ENCODE measurements around the gene TRHDE. TPM values are rescaled to one million over a fixed set of nuclear protein-coding genes. Genes with fewer than 3 reads are reported as not detected.

TRHDE gene
- total RNA-seq, 1 donor from 2014 or later: 5.6 TPM

DNA sequence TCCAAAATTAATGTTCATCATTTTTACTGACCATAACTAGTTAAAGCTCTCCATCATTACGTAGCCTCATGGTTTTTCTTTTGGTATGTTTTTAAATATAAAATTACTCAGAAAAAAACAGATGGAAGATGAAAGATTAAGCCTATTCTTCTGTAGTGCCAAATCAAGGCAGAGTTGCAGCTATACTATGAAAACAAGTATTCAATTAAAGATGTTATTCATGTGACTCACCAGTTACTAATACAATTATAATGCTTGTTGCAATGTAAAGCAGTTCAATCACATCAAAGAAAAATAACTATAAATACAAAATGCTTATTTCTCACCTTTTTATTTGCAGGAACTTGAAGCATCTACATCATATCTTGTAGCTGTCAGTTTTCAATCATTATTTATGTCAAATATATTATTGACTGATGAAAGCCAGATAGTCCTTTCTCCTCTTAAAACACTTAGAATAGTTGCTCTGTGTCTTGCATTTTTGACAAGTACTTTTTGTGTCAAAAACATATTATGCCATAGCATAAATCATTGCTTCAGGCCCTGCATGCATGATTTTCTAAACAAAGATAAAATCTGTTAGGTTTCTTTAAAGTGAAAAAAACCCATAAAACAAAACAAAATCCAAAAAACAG, 36.0 kb upstream of the TRHDE start:
- Histone ChIP-seq H3K27me3 (ENCODE audit: control insufficient read depth, insufficient read depth, low read length) (no peaks in the 10 kb centered on the region), H3K36me3 (ENCODE audit: control insufficient read depth, insufficient read depth, low read length) (no peaks in the 10 kb centered on the region), H3K4me3 (ENCODE audit: low read depth, low read length) (no peak overlapping the region)
- TF ChIP-seq, protein P1, sequence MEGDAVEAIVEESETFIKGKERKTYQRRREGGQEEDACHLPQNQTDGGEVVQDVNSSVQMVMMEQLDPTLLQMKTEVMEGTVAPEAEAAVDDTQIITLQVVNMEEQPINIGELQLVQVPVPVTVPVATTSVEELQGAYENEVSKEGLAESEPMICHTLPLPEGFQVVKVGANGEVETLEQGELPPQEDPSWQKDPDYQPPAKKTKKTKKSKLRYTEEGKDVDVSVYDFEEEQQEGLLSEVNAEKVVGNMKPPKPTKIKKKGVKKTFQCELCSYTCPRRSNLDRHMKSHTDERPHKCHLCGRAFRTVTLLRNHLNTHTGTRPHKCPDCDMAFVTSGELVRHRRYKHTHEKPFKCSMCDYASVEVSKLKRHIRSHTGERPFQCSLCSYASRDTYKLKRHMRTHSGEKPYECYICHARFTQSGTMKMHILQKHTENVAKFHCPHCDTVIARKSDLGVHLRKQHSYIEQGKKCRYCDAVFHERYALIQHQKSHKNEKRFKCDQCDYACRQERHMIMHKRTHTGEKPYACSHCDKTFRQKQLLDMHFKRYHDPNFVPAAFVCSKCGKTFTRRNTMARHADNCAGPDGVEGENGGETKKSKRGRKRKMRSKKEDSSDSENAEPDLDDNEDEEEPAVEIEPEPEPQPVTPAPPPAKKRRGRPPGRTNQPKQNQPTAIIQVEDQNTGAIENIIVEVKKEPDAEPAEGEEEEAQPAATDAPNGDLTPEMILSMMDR (IDR thresholded peaks at IDR 0.05; ENCODE audit: insufficient read depth, low read length, poor library complexity, severe bottlenecking): no peak
- no peak for DNase-seq (ENCODE audit: low read depth)

DNA sequence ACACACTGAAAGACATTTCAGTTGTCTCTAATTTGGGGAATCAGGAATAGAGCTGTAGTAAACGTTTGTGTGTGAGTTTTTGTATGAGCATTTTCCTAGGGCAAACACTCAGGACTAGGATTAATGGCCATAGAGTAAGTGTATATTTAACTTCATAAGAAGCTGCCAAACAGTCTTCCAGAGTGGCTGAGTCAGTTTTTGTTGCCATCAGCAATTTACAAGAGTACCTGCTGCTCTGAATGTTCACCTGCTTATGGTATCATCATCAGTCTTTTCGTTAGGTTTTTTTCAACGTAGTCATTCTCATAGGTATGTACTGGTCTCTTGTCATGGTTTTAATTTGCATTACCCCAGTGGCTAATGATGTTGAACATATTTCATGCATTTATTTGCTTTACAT, 30.6 kb upstream of the TRHDE start:
- no peak for DNase-seq (ENCODE audit: low read depth)
- Histone ChIP-seq H3K36me3 (ENCODE audit: control insufficient read depth, insufficient read depth, low read length) (no peaks in the 10 kb centered on the region), H3K4me3 (ENCODE audit: low read depth, low read length) (no peak overlapping the region), H3K27me3 (ENCODE audit: control insufficient read depth, insufficient read depth, low read length) (no peaks in the 10 kb centered on the region)
- TF ChIP-seq, protein P1 (IDR thresholded peaks at IDR 0.05; ENCODE audit: insufficient read depth, low read length, poor library complexity, severe bottlenecking): no peak

DNA sequence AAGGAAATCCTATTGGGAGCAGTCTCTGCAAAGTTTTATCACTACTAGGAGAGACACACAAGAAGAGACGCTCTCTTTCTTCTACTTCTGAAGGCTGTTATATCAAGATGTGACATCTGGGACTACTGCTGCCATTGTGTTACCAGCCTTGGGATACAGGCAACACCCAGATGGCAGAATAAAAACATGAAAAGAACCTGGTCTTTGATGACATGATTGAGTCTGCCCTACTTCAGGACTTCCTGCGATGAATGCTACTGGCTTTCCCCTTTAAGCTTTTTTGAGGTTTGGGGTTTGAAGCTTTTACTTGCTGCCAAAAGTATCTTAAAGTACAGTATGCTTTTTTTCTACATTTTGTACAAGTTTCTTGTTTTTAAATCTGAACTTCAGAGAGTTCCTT, 29.2 kb upstream of the TRHDE start:
- TF ChIP-seq, protein P1 (IDR thresholded peaks at IDR 0.05; ENCODE audit: insufficient read depth, low read length, poor library complexity, severe bottlenecking): no peak
- DNase-seq (ENCODE audit: low read depth): no peak
- H3K27me3 ChIP-seq (ENCODE audit: control insufficient read depth, insufficient read depth, low read length): no peaks in the 10 kb centered on the region
- no peak overlapping the region for H3K4me3 ChIP-seq (ENCODE audit: low read depth, low read length)
- no peaks in the 10 kb centered on the region for H3K36me3 ChIP-seq (ENCODE audit: control insufficient read depth, insufficient read depth, low read length)

DNA sequence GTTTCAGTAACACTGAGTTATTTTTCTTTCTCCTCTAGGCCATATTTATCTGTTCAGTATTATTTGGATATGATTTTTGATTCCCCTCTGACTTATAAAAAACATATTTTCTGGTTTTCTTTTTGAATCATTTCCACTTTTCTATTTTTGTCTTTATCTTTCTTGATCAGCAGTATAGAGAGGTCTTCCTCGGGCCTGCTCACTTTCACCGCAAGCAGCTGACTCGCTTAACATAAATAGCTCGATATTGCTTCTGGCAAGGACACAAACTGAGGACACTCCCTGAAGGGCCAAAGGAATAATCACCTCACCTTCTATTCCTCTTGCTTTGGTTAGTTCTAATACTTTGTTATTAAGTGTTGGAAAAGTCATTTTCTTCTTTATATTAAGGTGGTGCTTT, 25.8 kb upstream of the TRHDE start:
- no peak for DNase-seq (ENCODE audit: low read depth)
- no peaks in the 10 kb centered on the region for H3K27me3 ChIP-seq (ENCODE audit: control insufficient read depth, insufficient read depth, low read length)
- no peaks in the 10 kb centered on the region for H3K36me3 ChIP-seq (ENCODE audit: control insufficient read depth, insufficient read depth, low read length)
- TF ChIP-seq, protein P1 (IDR thresholded peaks at IDR 0.05; ENCODE audit: insufficient read depth, low read length, poor library complexity, severe bottlenecking): no peak
- no peak overlapping the region for H3K4me3 ChIP-seq (ENCODE audit: low read depth, low read length)

DNA sequence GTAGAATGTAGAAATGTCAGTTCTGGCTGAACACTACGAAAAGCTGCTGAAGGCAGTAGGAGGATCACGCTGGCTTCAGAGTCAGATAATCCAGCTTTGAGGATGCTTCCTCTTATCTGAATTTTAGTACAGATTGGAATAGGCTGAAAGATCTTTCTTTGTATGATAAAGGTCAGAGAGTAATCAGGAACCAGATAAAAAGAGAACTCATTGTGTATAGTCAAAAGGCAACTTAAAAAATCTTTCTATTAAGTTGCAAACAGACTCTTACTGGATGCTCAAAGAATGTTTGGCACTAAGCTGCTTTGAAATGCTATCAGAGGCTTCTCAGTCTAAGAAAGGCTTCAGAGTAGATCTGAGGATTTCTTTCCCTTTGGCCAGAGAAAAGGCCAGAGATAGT, 21.8 kb upstream of the TRHDE start:
- Histone ChIP-seq H3K36me3 (ENCODE audit: control insufficient read depth, insufficient read depth, low read length) (peaks cover 3% of the 10 kb centered on the region), H3K4me3 (ENCODE audit: low read depth, low read length) (no peak overlapping the region), H3K27me3 (ENCODE audit: control insufficient read depth, insufficient read depth, low read length) (no peaks in the 10 kb centered on the region)
- no peak for DNase-seq (ENCODE audit: low read depth)
- TF ChIP-seq, protein P1 (IDR thresholded peaks at IDR 0.05; ENCODE audit: insufficient read depth, low read length, poor library complexity, severe bottlenecking): no peak

DNA sequence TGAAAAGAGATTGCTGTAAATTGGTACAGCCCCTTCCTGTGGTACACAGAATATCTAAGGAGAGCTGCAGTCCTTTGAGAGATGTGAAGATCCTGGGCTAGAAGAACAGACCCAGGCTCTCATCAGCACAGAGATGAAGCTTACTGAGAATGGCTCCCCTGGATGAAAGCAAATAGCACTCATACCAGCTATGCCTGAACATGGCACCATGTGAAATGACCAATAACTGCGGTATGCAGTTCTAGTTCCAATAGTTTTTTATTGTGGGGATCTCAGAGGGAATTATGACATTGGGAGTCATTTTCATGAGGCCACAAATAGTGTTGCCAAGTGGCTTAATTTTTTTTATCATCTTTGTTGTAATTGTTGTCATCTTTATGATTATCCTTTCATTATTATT, 15.4 kb upstream of the TRHDE start:
- H3K36me3 ChIP-seq (ENCODE audit: control insufficient read depth, insufficient read depth, low read length): peaks cover 3% of the 10 kb centered on the region
- no peak for DNase-seq (ENCODE audit: low read depth)
- no peaks in the 10 kb centered on the region for H3K27me3 ChIP-seq (ENCODE audit: control insufficient read depth, insufficient read depth, low read length)
- no peak overlapping the region for H3K4me3 ChIP-seq (ENCODE audit: low read depth, low read length)
- TF ChIP-seq, protein P1 (IDR thresholded peaks at IDR 0.05; ENCODE audit: insufficient read depth, low read length, poor library complexity, severe bottlenecking): no peak
